ENCODE results near the gene SKIC8. TPM values are rescaled to one million over a fixed set of nuclear protein-coding genes. Genes with fewer than 3 reads are reported as not detected.

Gene SKIC8
- total RNA-seq, 1 donor from 2014 or later, result 46.0 TPM

GRCh38 chr15:78335985-78336384 lies 36.6 kb upstream of the SKIC8 start:
- peaks cover 3% of the 10 kb centered on the region for H3K4me1 Mint-ChIP-seq
- POLR2A ChIA-PET, result no interaction called here
- no peak for TF ChIP-seq CTCF (IDR thresholded peaks at IDR 0.05)
- CTCF ChIA-PET, result no interaction called here
- no peak overlapping the region for H3K27ac Mint-ChIP-seq
- H3K9me3 Mint-ChIP-seq, result no peaks in the 10 kb centered on the region
- H3K36me3 Mint-ChIP-seq (ENCODE audit: low read depth), result no peaks in the 10 kb centered on the region
- no peak overlapping the region for H3K4me3 Mint-ChIP-seq
- peaks cover 26% of the 10 kb centered on the region for H3K27me3 Mint-ChIP-seq
- intact Hi-C loops (cut with micrococcal nuclease), result no loop called here
- ATAC-seq (ENCODE audit: low read depth) (no peak), DNase-seq (no peak)

DNA sequence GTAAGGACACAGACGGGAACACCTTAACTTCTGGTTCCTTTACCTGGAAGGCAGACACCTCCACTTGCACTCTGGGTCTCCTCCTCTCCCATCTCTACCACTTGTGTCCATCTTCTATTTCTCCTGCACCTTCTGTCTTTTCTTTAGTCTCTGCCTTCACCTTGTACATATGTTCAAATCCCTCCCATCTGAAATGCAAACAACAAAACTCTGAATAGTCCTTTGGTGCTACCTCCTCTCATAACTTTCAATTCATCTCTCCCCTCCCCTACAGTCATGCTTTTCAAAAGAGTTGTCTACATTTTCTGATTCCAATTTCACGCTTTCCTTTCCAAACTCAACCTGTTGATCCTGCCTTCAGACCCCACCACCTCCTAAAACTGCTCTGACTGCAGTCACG lies 35.4 kb upstream of the SKIC8 start:
- CTCF ChIA-PET, result no interaction called here
- no peak for DNase-seq
- Mint-ChIP-seq H3K27ac (no peak overlapping the region), H3K4me1 (peaks cover 3% of the 10 kb centered on the region), H3K9me3 (no peaks in the 10 kb centered on the region), H3K4me3 (no peak overlapping the region), H3K36me3 (ENCODE audit: low read depth) (no peaks in the 10 kb centered on the region), H3K27me3 (peaks cover 19% of the 10 kb centered on the region)
- no peak for ATAC-seq (ENCODE audit: low read depth)
- intact Hi-C loops (cut with micrococcal nuclease), result no loop called here
- POLR2A ChIA-PET, result no interaction called here
- no peak for TF ChIP-seq CTCF (IDR thresholded peaks at IDR 0.05)

- TF ChIP-seq CTCF (IDR thresholded peaks at IDR 0.05), result no peak
- no peak overlapping the region for H3K27ac Mint-ChIP-seq
- ChIA-PET CTCF (no interaction called here), POLR2A (interaction anchor here (0.6 kb wide), 1 partner anchor 30 kb away, joined by 4 read pairs; the partner anchor contains the start of gene SKIC8)
- H3K4me3 Mint-ChIP-seq, result no peak overlapping the region
- no peak for DNase-seq
- H3K36me3 Mint-ChIP-seq (ENCODE audit: low read depth), result no peaks in the 10 kb centered on the region
- H3K27me3 Mint-ChIP-seq, result peaks cover 3% of the 10 kb centered on the region
- ATAC-seq (ENCODE audit: low read depth), result no peak
- no peaks in the 10 kb centered on the region for H3K4me1 Mint-ChIP-seq
- no peaks in the 10 kb centered on the region for H3K9me3 Mint-ChIP-seq
- intact Hi-C loops (cut with micrococcal nuclease), result no loop called here
Observed at GRCh38 chr15:78329625-78330024, 30.2 kb upstream of the SKIC8 start.

DNA sequence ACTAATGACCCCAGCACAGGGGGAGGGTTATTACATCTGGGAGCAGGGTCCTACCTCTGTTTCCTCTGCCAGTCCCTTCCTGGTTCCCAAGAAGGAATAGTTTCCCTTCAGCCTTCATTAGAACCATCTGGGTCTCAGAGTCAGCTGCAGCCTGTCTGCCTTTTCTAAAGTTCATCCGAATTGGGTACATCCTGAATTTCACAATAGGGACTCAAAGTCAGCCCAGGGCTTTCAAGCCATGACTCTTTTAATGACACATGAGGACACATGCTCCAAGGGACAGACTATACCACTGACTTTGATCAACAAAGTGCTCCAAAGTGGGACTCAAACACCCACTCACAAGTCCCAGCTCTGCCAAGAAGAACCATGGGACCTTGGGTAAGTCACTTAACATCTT lies 28.1 kb upstream of the SKIC8 start:
- no peak overlapping the region for H3K4me3 Mint-ChIP-seq
- no peak for DNase-seq
- TF ChIP-seq CTCF (IDR thresholded peaks at IDR 0.05), result no peak
- H3K4me1 Mint-ChIP-seq, result no peaks in the 10 kb centered on the region
- ChIA-PET POLR2A (no interaction called here), CTCF (no interaction called here)
- ATAC-seq (ENCODE audit: low read depth), result no peak
- intact Hi-C loops (cut with micrococcal nuclease), result no loop called here
- peaks cover 5% of the 10 kb centered on the region for H3K27me3 Mint-ChIP-seq
- H3K36me3 Mint-ChIP-seq (ENCODE audit: low read depth), result no peaks in the 10 kb centered on the region
- no peak overlapping the region for H3K27ac Mint-ChIP-seq
- no peaks in the 10 kb centered on the region for H3K9me3 Mint-ChIP-seq

DNA sequence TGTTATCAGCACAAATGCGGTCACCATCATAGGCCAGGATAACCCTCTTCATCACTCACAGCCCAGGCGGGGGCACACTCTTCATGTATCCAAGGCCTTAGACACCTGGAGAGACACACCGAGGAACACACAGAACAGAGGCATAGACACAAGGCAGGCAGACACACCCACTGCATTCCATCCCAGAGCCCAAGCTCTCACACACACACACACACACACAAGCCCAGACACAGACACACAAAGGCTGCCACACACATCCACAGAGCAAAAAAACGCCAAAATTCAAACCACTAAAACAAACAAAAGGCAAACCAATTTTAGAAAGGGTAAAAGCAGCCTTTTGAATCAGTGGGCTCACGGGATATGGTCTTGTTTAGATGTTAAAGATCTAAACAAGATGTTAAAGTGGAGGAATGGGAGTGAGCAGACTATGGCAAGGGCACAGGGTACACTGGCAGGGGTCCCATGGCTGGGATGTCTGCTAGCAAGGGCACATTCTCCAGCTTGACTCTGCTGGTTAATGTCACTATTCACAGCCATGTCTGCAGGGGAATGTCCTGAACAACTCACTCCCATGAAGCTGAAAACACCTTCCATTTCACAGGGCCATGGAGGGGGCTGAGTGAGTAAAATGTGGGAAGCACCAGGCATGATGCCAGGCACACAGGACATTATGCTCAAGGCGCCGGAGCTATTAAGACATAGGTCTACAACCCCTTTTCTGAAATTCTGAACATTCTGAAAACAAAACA lies 25.9 kb upstream of the SKIC8 start:
- ATAC-seq (ENCODE audit: low read depth), result no peak
- POLR2A ChIA-PET, result interaction anchor here (0.6 kb wide), 1 partner anchor 9 kb away, joined by 11 read pairs; no protein-coding TSS in a partner anchor
- CTCF ChIA-PET, result no interaction called here
- Mint-ChIP-seq H3K4me3 (no peak overlapping the region), H3K27ac (no peak overlapping the region), H3K4me1 (no peaks in the 10 kb centered on the region), H3K9me3 (no peaks in the 10 kb centered on the region), H3K36me3 (ENCODE audit: low read depth) (no peaks in the 10 kb centered on the region), H3K27me3 (peaks cover 2% of the 10 kb centered on the region)
- TF ChIP-seq CTCF (IDR thresholded peaks at IDR 0.05), result no peak
- no peak for DNase-seq
- intact Hi-C loops (cut with micrococcal nuclease), result no loop called here

All from activated B cell treated with CpG ODN at 0.5 μM for 24 hours (primary cell).